Endothelial cell (in vitro differentiated cells): ENCODE results near the gene FBXW7. TPM values are rescaled to one million over a fixed set of nuclear protein-coding genes. Genes with fewer than 3 reads are reported as not detected.
A peak's percentile ranks its signal among the peaks of the same experiment; 100 is the strongest.

ENCODE experiments used
- DNase-seq: peaks from one replicate; pipeline ENCODE4 v3.0.0; 2021; ENCODE audit warnings: low spot score
- H3K27ac Mint-ChIP-seq: one replicate; pipeline ENCODE4 v1.8.0; 2021; ENCODE audit warnings: mixed read lengths, inconsistent platforms; ENCODE audit not compliant: unreplicated experiment
- H3K27me3 Mint-ChIP-seq: one replicate; pipeline ENCODE4 v1.8.0; 2021; ENCODE audit warnings: mild to moderate bottlenecking, moderate library complexity, mixed read lengths, inconsistent platforms; ENCODE audit not compliant: unreplicated experiment
- H3K36me3 Mint-ChIP-seq: one replicate; pipeline ENCODE4 v1.8.0; 2021; ENCODE audit warnings: mild to moderate bottlenecking, low read depth, mixed read lengths, inconsistent platforms; ENCODE audit not compliant: unreplicated experiment
- H3K4me1 Mint-ChIP-seq: one replicate; pipeline ENCODE4 v1.8.0; 2021; ENCODE audit warnings: mild to moderate bottlenecking, mixed read lengths, inconsistent platforms; ENCODE audit not compliant: unreplicated experiment
- H3K4me3 Mint-ChIP-seq: one replicate; pipeline ENCODE4 v1.8.0; 2021; ENCODE audit warnings: mild to moderate bottlenecking, mixed read lengths, inconsistent platforms; ENCODE audit not compliant: unreplicated experiment
- H3K9me3 Mint-ChIP-seq: one replicate; pipeline ENCODE4 v1.8.0; 2021; ENCODE audit warnings: mixed read lengths, inconsistent platforms; ENCODE audit not compliant: unreplicated experiment
- total RNA-seq: library from RNA; stranded (reverse); fragmentation: NEBNext Ultra II Directional; extraction: Animal tissue kit (Norgen Biotek cat#: 25700); gene quantifications from one replicate; pipeline ENCODE4 v1.2.1, GENCODE V29; 2021; ENCODE audit not compliant: unreplicated experiment
- TF ChIP-seq, protein P1 (sequence below): fragments of 200-600 bp; sonication (generic); IDR thresholded peaks from one replicate; pipeline ENCODE4 v1.5.0; 2021; ENCODE audit warnings: antibody characterized with exemption; ENCODE audit not compliant: unreplicated experiment

Gene FBXW7
- total RNA-seq, 1 donor from 2014 or later = 44.7 TPM

DNA sequence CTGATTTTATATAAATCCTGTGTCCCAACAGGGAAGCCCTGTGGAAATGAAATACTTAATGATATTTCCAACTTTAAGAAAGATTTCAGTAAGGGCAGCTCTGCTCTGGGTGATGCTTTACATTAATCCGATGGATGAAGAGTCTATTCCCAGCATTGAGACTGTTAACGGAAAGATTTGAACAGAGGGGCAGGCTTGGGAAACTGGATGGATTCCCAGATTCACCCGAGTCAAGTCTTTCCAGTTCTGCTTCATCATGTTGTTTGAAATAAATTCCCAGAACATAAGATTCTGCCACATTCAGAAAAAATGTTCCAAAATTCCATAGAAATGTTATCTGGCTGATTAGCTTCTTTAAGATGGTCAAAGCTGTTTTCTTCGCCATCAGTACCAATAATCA lies 246.0 kb downstream of the FBXW7 start:
- Mint-ChIP-seq H3K27me3 (peaks cover 1% of the 10 kb centered on the region), H3K27ac (no peak overlapping the region), H3K9me3 (no peaks in the 10 kb centered on the region), H3K36me3 (no peaks in the 10 kb centered on the region), H3K4me1 (no peaks in the 10 kb centered on the region), H3K4me3 (no peak overlapping the region)
- TF ChIP-seq, protein P1, sequence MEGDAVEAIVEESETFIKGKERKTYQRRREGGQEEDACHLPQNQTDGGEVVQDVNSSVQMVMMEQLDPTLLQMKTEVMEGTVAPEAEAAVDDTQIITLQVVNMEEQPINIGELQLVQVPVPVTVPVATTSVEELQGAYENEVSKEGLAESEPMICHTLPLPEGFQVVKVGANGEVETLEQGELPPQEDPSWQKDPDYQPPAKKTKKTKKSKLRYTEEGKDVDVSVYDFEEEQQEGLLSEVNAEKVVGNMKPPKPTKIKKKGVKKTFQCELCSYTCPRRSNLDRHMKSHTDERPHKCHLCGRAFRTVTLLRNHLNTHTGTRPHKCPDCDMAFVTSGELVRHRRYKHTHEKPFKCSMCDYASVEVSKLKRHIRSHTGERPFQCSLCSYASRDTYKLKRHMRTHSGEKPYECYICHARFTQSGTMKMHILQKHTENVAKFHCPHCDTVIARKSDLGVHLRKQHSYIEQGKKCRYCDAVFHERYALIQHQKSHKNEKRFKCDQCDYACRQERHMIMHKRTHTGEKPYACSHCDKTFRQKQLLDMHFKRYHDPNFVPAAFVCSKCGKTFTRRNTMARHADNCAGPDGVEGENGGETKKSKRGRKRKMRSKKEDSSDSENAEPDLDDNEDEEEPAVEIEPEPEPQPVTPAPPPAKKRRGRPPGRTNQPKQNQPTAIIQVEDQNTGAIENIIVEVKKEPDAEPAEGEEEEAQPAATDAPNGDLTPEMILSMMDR = no peak
- DNase-seq = no peak

DNA sequence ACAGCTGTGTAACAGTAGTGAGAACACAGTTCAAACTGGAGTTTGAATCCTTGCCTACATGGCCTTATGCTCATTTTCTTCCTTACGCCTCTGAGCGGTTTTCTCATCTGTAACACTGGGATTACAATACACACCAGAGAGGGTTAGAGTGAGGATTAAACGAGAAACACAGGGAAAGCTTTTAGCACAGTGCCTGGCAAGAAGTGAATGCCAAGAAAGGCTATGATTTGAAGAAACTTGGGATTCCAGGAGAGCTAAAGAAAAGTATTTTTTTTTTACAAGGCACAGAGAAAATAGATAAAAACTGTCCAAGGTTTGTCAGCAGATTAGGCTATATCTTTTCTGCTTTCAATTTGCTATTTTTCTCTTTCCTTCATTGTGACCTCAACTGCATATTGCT lies 246.4 kb downstream of the FBXW7 start:
- H3K27ac Mint-ChIP-seq = no peak overlapping the region
- no peaks in the 10 kb centered on the region for H3K4me1 Mint-ChIP-seq
- TF ChIP-seq, protein P1 = no peak
- H3K27me3 Mint-ChIP-seq = peaks cover 1% of the 10 kb centered on the region
- DNase-seq = no peak
- H3K4me3 Mint-ChIP-seq = no peak overlapping the region
- H3K36me3 Mint-ChIP-seq = no peaks in the 10 kb centered on the region
- no peaks in the 10 kb centered on the region for H3K9me3 Mint-ChIP-seq

DNA sequence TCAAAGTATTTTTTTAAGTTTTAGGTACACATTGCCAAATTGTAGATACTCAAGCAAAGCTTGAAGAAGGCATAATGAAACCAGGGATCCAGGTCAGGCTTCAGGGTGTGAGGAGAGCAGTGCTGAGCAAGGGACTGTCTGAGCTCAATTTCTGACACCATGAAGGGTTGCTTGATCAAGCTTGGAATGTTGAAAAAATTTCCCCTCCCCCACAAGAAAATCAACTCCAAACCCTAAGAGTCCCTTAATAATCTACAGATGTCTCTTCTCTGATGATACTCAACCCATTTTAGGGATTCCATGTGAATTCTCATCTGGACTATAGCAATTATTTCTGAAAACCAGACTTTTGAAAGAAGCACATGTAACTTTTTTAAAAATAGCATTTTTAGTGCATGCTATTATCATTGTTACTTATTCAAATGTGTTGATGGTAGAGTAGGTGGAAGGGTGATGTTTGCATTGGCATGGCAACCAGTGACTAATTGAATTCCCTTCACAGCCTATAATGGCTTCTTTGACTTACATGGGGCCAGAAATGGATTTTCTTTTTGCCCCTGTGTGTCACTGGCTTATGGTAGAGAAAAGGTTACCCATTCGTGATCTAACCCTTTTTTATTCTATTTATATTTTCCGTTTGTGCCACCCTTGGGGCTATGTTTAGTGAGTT lies 252.0 kb downstream of the FBXW7 start:
- DNase-seq = no peak
- peaks cover 7% of the 10 kb centered on the region for H3K4me1 Mint-ChIP-seq
- peaks cover 4% of the 10 kb centered on the region for H3K27me3 Mint-ChIP-seq
- H3K9me3 Mint-ChIP-seq = no peaks in the 10 kb centered on the region
- H3K4me3 Mint-ChIP-seq = no peak overlapping the region
- TF ChIP-seq, protein P1 = no peak
- H3K36me3 Mint-ChIP-seq = no peaks in the 10 kb centered on the region
- no peak overlapping the region for H3K27ac Mint-ChIP-seq

DNA sequence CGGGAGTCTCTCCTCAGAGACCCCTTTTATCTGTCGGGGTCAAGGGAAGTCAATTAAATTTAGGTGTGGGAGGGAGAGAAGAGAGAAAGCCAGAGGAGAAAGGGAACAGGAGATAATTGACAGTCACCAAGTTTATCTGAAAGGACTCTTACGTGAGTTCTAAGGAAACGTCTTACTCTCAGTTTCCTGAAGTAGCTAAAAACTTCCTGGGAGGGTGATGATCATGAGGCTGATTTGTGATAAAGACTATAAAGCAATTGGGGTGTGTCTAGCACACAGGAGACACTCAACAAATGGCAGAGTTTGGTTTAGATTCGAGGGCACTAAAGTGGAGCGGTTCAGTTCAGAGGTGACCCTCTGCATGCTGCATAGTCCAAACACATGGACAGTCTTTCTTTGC lies 254.1 kb downstream of the FBXW7 start:
- H3K27ac Mint-ChIP-seq = no peak overlapping the region
- DNase-seq = no peak
- H3K9me3 Mint-ChIP-seq = no peaks in the 10 kb centered on the region
- TF ChIP-seq, protein P1 = no peak
- no peak overlapping the region for H3K4me3 Mint-ChIP-seq
- H3K27me3 Mint-ChIP-seq = peaks cover 8% of the 10 kb centered on the region
- no peaks in the 10 kb centered on the region for H3K36me3 Mint-ChIP-seq
- H3K4me1 Mint-ChIP-seq = peaks cover 7% of the 10 kb centered on the region

DNA sequence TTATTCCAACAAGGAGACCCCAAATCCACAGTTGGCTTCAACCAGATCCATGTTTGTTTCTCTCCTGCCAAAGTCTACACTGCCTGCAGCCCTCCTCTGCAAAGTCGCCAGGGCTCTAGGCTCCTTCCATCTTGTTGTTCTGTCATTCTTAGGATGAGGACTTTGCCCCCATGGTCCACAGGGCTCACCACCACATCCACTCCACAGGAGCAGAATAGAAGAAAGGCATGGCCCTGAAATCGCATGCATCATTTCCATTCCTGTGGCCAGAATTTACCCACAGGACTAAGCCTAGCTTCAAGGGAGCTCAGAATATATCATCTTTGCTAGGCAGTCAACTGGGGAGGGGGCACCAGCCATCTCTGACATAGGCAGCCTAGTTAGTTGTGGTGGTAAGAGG lies 254.7 kb downstream of the FBXW7 start:
- H3K27me3 Mint-ChIP-seq = peaks cover 11% of the 10 kb centered on the region
- TF ChIP-seq, protein P1 = no peak
- H3K4me1 Mint-ChIP-seq = peaks cover 7% of the 10 kb centered on the region
- no peaks in the 10 kb centered on the region for H3K9me3 Mint-ChIP-seq
- no peaks in the 10 kb centered on the region for H3K36me3 Mint-ChIP-seq
- no peak for DNase-seq
- H3K27ac Mint-ChIP-seq = peak overlapping the region; percentile 67
- no peak overlapping the region for H3K4me3 Mint-ChIP-seq
